ENCODE data around the gene OXA1L. TPM values are rescaled to one million over a fixed set of nuclear protein-coding genes. Genes with fewer than 3 reads are reported as not detected.

The OXA1L gene
- total RNA-seq, 1 experiment from 2014 or later = 146 TPM

GRCh38 chr14:22739423-22739822 lies 27.1 kb upstream of the OXA1L start (continued):
- TF ChIP-seq CTCF (IDR thresholded peaks at IDR 0.05 in 2 of 3, conservative IDR thresholded peaks at IDR 0.05 in 1 of 3; ENCODE audit: borderline replicate concordance in 1 of 3, insufficient read depth in 1 of 3, low read depth in 2 of 3, low read length in 2 of 3) = no peak
- TF ChIP-seq MAX (IDR thresholded peaks at IDR 0.05) = no peak
- no peak for TF ChIP-seq EZH2phosphoT487 (IDR thresholded peaks at IDR 0.05; ENCODE audit: borderline replicate concordance)
- no peak for TF ChIP-seq ATF3 (IDR thresholded peaks at IDR 0.05)
- no peak for TF ChIP-seq SIN3A (IDR thresholded peaks at IDR 0.05; ENCODE audit: low read depth)
- no peak for TF ChIP-seq TCF7L2 (IDR thresholded peaks at IDR 0.05; ENCODE audit: borderline replicate concordance, extremely low read depth, insufficient read depth, insufficient read length)
- TF ChIP-seq ELF1 (IDR thresholded peaks at IDR 0.05; ENCODE audit: borderline replicate concordance, low read depth) = no peak

GRCh38 chr14:22740020-22740419 lies 26.5 kb upstream of the OXA1L start:
- DNase-seq (ENCODE audit: low read depth, low spot score) (no peak), ATAC-seq (no peak)
- POLR2A ChIA-PET = no interaction called here
- Histone ChIP-seq H3K9me3 (ENCODE audit: control insufficient read depth in 1 of 2, insufficient read depth in 1 of 2, low read depth in 1 of 2, low read length in 2 of 2) (no peaks in the 10 kb centered on the region), H3K79me2 (ENCODE audit: insufficient read depth, low read length) (no peaks in the 10 kb centered on the region), H3K9ac (ENCODE audit: low read length) (no peak overlapping the region), H3K9me2 (ENCODE audit: insufficient read depth) (no peaks in the 10 kb centered on the region), H3K27ac (ENCODE audit: low read depth, low read length) (no peak overlapping the region), H4K20me1 (ENCODE audit: insufficient read depth) (no peaks in the 10 kb centered on the region), H3K36me3 (ENCODE audit: control insufficient read depth in 1 of 2, insufficient read depth in 2 of 2, low read length in 2 of 2) (no peaks in the 10 kb centered on the region), H3K4me3 (replicated peaks in 1 of 2; ENCODE audit: low read depth in 1 of 2, low read length in 2 of 2) (no peak overlapping the region), H3K27me3 (ENCODE audit: insufficient read depth, low read length) (no peaks in the 10 kb centered on the region), H2AFZ (ENCODE audit: low read depth, low read length, poor library complexity, severe bottlenecking) (no peak overlapping the region), H3K4me2 (ENCODE audit: low read length) (no peak overlapping the region), H3K4me1 (ENCODE audit: control insufficient read depth in 1 of 2, insufficient read depth in 2 of 2, low read length in 2 of 2) (no peaks in the 10 kb centered on the region)
- TF ChIP-seq ELF1 (IDR thresholded peaks at IDR 0.05; ENCODE audit: borderline replicate concordance, low read depth) = no peak
- TF ChIP-seq JUND (IDR thresholded peaks at IDR 0.05) = no peak
- TF ChIP-seq SIN3A (IDR thresholded peaks at IDR 0.05; ENCODE audit: low read depth) = no peak
- no peak for TF ChIP-seq ATF3 (IDR thresholded peaks at IDR 0.05)
- TF ChIP-seq ZFX (IDR thresholded peaks at IDR 0.05) = no peak
- TF ChIP-seq POLR2A (IDR thresholded peaks at IDR 0.05; ENCODE audit: borderline replicate concordance, extremely low read depth, insufficient read depth, insufficient read length) = no peak
- TF ChIP-seq EZH2 (IDR thresholded peaks at IDR 0.05) = no peak
- no peak for TF ChIP-seq REST (IDR thresholded peaks at IDR 0.05; ENCODE audit: low read depth)
- RAD21 ChIA-PET (ENCODE audit: low non-redundant PET in 1 of 2, low total read pairs in 2 of 2, uncharacterized antibody in 2 of 2, unreplicated experiment in 2 of 2) = no interaction called here
- intact Hi-C loops (cut with micrococcal nuclease) = no loop called here
- no TSS peak for BruUV-seq (replicated peaks)
- CTCF ChIA-PET = no interaction called here
